ENCODE data around the gene RALY.

Gene RALY

DNA sequence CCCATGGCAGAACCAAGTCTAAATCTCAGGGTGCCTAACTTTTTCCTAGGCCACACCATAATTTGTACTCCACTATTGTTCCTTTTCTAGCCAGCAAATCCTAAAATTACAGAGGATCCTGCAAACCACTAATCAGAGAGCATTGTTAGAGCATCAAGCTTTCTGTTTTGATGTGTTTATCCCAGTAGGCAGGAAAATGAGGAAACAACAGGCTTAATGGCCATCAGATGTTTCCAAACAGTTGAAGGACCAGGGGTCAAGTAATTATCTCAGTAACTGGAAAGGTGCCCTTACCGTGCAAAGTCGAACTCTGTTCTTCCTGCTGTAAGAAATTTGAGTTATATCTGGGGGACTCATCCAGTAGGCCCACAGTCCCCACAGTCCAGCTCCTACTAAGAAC lies 58.7 kb downstream of the RALY start:
- H3K4me3 ChIP-seq (ENCODE audit: low read depth, low read length): no peak overlapping the region
- TF ChIP-seq CTCF (conservative IDR thresholded peaks at IDR 0.05; ENCODE audit: low read depth, low read length): no peak
- DNase-seq (ENCODE audit: low read depth): no peak

GRCh38 chr20:34055290-34055689 lies 61.6 kb downstream of the RALY start:
- DNase-seq (ENCODE audit: low read depth): no peak
- TF ChIP-seq CTCF (conservative IDR thresholded peaks at IDR 0.05; ENCODE audit: low read depth, low read length): no peak
- no peak overlapping the region for H3K4me3 ChIP-seq (ENCODE audit: low read depth, low read length)

GRCh38 chr20:34058831-34059230 lies 65.1 kb downstream of the RALY start:
- no peak for TF ChIP-seq CTCF (conservative IDR thresholded peaks at IDR 0.05; ENCODE audit: low read depth, low read length)
- no peak overlapping the region for H3K4me3 ChIP-seq (ENCODE audit: low read depth, low read length)
- peak; percentile 40 for DNase-seq (ENCODE audit: low read depth)

DNA sequence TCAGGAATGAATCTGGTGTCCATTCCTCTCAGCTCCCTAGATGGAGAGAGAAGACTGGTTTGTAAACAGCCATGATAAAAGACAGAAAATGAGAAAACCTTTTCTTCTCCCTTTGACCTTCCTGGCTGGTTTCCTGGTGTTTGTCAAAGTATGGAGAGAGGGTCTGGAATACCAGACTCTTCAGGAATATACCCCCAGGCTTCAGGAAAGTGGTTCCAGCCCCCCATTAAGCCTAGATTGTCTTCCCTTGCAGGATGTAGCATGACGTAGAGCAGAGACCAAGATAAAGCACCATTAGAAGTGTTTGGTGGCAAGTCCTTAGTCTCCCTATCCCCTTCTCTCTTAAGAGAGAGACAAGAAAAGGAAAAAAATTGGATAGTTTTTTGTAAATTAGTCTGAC lies 67.3 kb downstream of the RALY start:
- TF ChIP-seq CTCF (conservative IDR thresholded peaks at IDR 0.05; ENCODE audit: low read depth, low read length): no peak
- no peak overlapping the region for H3K4me3 ChIP-seq (ENCODE audit: low read depth, low read length)
- no peak for DNase-seq (ENCODE audit: low read depth)

- DNase-seq (ENCODE audit: low read depth): no peak
- H3K4me3 ChIP-seq (ENCODE audit: low read depth, low read length): no peak overlapping the region
- TF ChIP-seq CTCF (conservative IDR thresholded peaks at IDR 0.05; ENCODE audit: low read depth, low read length): no peak
Observed at GRCh38 chr20:34061695-34062094, 68.0 kb downstream of the RALY start.

GRCh38 chr20:34062570-34063482 lies 69.1 kb downstream of the RALY start:
- no peak overlapping the region for H3K4me3 ChIP-seq (ENCODE audit: low read depth, low read length)
- no peak for DNase-seq (ENCODE audit: low read depth)
- TF ChIP-seq CTCF (conservative IDR thresholded peaks at IDR 0.05; ENCODE audit: low read depth, low read length): no peak

DNA sequence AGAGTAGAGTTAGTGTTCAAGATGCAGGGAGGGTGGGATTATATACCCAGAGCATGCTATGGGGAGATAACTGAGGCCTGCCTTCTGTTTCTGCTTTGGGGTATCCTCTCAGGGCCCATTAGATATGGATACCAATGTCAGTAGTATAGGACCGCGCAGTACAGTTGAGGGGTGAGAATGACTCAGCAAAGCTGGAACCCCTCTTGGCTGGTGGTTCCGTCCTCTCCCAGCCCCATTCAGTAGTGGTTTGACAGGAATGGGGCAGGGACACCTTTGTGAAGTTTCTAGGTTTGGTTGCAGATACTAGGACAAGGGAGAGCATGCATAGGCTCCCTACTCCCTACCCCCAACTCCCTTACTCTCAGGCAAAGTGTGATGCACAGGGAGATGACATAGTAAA lies 70.6 kb downstream of the RALY start:
- no peak overlapping the region for H3K4me3 ChIP-seq (ENCODE audit: low read depth, low read length)
- no peak for TF ChIP-seq CTCF (conservative IDR thresholded peaks at IDR 0.05; ENCODE audit: low read depth, low read length)
- DNase-seq (ENCODE audit: low read depth): no peak

All from choroid plexus epithelial cell (primary cell).